Measurements from ENCODE around the gene NFIB. TPM values are rescaled to one million over a fixed set of nuclear protein-coding genes. Genes with fewer than 3 reads are reported as not detected.

The NFIB gene
- total RNA-seq, 1 donor from 2014 or later: 119 TPM

DNA sequence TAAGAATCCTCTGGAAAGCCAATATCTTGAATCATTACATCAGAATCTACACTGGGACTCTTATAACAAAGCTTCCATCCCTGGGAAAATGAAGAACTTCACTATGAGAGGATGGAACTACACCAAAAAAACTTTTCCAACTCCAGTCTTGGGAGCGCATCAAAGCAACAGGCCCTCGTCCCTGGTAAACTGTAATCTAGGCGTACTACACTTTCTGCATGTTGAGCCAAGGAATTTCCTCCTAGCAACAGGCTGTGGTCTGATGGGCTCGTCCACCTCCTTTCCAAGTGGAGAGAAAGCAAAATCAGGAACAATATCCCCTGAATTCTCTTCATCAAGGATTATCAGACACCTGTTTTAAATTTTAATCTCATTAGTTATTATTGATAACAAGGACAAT lies 94.1 kb downstream of the NFIB start:
- DNase-seq (ENCODE audit: extremely low read depth, low read depth, low spot score): no peak

DNA sequence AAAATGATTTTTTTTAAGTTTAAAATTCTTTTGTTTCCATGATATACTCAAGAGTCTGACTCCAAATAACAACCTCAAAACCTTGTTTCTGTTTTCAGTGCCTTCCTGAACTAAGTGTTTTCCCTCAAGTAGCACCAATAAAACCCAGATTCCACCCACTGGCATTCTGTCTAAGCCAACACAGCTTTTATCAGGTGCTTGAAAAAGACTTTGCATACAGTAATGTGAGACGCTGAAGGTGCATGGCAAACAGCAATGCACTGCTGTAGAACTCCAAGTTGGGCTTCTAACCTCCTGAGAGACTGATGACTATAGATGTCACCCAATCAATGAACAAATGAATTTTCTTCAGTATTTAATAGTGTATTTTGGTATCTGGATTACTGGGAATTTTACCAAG lies 95.7 kb downstream of the NFIB start:
- no peak for DNase-seq (ENCODE audit: extremely low read depth, low read depth, low spot score)

DNA sequence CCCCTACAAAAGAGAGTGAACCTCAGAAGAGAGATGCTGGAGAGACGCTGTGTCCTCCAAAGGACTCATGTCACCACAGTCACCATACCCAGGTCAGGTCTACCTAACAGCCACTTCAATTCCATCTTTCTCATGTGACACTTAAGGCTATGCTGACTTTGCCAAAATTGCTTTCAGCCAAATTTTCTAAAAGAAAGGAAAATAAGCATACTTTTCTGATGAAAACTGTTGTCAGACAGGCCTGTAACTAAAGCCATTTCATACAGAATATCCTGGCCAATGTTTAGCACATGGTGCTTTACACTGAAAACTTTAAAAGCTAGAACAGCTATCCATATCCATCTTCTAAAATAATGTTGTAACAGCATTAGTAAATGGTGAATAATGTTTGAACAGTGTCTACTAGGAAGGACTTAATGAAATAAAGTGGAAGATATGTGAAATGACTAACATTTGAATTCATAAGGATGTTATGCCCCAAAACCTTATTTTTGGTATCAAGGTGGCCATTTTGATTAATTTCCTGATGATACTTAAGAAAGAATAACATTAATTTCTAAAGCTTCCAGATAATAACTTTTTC lies 97.2 kb downstream of the NFIB start:
- no peak for DNase-seq (ENCODE audit: extremely low read depth, low read depth, low spot score)

DNA sequence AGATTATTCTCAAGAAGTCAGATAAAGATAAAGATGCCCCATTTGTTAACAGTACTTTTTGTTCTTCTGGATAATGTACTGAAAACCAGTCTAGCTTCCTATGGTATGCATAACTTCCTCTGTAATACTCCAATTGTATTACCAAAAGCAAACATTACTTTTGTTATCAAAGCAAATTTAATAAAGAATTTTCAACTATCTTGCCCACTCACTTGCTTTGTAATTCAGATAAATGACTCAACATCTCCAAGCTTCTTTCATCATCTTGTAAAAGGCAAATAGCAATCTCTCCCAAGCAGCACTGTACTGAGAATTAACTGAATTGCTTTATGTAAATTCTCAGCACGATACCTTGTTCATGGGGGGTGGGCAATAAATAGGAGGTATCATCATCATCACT lies 98.3 kb downstream of the NFIB start:
- no peak for DNase-seq (ENCODE audit: extremely low read depth, low read depth, low spot score)

DNA sequence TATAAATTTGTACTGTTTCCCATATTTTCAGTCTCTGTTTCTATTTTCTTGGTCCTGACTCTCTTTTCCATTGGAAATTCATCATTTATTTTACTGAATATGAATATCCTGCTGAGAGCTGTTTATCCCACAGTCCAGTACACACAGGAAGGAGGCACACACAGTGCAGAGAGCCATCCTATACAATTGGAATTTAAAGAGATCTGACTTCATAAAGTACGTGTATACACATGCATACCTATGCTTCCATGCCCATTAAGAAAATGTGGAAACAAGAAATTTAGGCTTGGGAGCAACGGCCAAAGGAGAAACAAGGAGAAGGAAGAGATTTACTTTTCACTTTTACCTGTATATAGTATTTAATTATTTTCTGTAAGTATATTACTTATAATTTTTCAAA lies 99.2 kb downstream of the NFIB start:
- DNase-seq (ENCODE audit: extremely low read depth, low read depth, low spot score): no peak

DNA sequence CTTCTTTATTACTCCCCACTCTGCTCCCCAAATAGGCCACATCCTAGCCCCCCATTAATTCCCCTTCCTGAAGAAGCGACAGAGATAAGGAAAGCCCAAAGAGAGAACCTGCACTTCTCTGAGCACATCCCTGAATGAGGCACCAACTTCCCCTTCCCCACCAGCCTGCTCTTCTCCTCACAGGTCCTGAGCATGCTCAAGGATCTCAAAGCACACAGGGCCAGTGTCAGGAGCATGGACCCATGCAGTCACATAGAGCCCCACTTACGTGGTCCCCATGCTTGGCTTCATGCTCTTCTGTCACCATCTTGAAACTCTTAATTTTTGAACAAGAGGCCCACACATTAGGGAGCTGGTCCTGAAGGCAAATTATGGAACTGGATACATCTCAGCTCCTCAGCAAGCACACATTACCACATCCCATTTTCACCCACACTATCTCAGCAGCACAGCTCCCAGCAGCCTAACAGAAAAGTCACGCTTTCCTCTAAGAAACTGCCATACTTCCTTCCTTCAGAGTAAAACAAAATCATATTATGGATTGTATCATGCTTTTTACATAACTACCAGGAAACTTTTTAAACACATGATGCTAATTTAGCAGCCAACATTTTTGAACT lies 99.8 kb downstream of the NFIB start:
- no peak for DNase-seq (ENCODE audit: extremely low read depth, low read depth, low spot score)

DNA sequence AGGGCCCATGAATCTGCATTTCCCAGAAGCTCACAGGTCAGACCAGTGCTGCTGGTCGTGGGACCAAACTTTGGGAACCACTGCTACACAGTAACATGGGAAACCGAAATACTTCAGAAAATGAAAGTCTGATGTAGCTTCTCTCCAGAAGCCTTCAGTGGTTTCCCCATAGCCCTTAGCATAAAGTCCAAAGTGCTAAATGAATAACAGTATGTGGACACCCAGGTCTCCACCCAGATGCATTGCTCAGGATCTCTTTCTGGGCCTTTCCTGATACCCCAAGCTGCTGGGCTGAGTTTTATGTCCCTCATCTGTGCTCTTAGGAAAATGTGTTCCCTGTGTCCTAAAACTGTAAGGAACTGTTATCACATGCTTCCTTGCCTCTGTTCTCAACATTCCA lies 100.4 kb downstream of the NFIB start:
- DNase-seq (ENCODE audit: extremely low read depth, low read depth, low spot score): no peak

DNA sequence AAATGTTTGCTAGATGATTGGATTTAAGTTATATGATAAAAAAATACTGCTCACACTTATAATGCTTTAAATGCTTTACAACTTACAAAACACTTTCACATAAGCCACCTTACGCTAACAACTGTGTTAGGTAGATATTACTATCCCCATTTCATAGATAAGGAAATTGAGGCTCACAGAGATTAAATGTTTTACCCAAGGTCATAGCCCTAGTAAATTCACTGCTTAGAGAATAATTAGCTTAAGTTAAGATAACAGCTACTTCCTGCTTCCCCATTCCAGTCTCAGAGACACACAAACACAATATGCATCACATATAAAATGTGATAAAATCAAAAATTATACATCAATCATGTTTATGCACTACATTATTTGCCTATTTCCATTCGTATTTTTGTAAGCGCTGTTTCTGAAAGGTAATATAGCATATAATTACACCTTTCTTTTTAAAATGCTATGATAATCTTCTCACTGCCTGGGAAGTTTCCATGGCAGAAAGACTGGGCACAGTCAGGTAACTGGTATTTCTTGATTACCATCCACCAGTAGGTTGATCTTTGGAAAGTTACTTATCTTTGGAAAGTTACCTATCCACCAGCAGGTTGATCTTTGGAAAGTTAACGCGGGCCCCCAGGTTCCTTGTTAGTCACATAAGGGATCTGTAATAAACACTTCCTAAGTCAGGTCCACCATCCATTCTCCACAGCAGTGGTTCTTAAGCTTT lies 101.1 kb downstream of the NFIB start:
- no peak for DNase-seq (ENCODE audit: extremely low read depth, low read depth, low spot score)

DNA sequence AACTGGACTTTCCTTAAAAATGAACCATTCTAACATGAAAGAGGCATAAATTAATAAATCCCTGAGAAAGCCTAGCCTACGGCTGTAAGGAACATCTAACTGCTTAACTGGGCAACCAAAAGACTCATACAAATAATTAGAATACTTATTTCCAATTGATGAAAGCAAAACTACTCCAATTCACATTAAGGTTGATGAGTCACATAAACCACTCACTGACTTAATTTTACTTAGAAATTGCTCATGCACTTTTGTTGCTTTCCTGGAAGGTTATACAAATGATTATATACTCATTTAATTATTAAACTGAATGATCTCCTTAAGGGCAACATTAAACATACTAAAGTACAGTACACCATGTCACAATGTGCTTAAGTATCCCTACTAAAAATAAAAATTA lies 101.9 kb downstream of the NFIB start:
- DNase-seq (ENCODE audit: extremely low read depth, low read depth, low spot score): no peak

DNA sequence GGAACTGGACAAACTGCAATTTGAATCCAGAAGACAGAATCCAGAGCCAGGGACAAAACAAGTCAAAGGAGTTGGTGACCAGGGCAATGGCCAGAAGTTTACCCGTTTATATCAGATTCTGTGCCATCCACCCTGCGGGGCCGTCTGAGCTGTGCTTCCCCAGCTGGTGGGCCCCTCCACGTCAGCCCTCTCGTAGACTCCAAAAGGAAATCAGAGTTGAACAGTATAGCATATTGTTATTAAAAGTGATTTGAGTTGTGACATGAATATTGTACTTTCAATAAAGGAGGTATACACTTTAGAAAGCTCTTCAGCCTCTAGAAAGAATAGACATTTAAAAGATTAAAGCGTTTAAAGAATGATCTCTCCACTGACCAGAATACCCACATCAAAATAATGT lies 102.4 kb downstream of the NFIB start:
- DNase-seq (ENCODE audit: extremely low read depth, low read depth, low spot score): no peak

DNA sequence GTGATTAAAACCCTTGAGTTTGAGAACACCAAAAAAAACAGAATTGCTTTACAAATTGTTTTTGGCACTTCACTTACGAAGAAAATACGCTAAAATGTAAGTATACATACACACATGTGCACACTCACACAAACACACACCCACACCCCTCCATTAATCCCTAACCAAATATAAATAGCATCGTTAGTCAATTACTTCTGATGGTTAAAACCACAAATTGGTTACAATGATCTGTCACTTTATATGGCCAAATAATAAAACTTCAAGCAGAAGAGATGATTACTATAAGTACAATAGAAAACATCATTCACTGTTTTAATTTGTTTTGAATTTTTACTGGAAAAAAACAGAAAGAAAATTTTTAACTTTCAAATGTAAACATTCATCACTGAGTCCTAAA lies 103.5 kb downstream of the NFIB start:
- no peak for DNase-seq (ENCODE audit: extremely low read depth, low read depth, low spot score)

DNA sequence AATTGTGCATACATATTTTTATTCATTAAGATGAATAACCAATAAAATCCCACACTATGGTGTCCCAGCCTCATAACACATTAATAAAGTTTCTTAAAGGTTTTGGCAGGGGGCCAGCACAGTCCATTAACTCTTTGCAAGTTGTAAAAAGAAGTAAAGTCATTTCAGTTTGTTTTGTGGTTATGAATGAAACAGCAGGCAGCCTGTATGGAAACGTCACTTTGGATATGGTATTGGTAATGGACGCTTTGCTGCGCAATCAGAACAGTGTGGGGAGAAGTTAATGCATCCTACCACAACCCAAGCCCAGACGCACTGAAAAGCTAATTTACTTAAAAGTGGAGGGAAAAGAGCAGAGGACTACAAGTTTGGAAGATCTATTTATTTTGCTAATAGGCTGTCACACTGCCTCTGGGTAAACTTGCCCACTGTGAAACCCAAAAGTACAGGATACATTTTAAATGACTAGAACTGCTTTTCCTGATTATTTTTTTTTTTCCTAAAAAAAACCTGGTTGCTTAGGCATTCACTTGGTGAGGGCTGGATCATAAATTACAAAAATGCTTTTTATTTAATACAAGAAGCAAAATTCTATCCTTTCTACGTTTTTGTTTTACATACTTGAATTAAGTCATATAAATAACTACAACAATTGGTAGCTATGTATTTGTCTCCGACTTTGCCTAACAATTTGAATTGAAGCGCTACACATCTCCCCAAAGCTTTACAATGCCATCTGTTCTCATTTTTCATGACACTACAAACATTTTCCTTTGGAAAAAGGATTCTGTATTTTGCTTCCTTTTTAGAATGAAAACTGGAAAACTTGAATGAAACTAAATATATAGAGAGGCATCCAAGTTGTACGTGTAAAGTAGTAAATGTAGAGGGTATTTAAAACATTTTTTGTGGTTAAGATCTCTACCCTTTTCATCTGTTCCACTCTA lies 104.3 kb downstream of the NFIB start:
- DNase-seq (ENCODE audit: extremely low read depth, low read depth, low spot score): no peak

DNA sequence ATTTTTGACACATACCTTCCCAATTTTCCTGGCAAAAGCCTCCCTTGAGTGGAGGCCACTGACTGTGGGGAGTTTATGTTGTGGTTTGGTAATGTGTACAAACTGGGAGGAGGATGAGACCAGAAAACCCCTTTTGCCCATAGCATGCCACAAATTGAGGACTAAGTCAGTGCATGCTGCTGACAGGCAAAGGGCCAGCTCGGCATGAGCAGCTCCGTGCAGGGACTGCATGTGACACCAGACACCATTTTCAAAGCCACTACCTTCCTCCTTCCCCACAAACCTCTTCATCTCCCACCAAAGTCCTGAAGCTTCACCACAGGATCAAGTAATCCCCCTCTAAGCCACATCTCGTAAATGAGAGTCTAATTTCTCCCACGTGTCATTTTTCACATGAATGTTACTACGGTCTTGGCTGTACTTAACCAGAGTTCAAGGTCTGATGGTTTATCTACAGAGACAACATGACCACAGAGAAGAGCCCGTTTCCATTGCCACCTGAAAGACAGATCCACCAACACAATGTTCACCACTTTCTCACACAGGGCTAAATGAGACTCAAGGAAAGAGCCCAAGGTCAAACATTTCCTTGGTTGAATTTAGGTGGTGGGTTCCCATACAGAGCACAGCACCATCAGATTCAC lies 106.5 kb downstream of the NFIB start:
- no peak for DNase-seq (ENCODE audit: extremely low read depth, low read depth, low spot score)

DNA sequence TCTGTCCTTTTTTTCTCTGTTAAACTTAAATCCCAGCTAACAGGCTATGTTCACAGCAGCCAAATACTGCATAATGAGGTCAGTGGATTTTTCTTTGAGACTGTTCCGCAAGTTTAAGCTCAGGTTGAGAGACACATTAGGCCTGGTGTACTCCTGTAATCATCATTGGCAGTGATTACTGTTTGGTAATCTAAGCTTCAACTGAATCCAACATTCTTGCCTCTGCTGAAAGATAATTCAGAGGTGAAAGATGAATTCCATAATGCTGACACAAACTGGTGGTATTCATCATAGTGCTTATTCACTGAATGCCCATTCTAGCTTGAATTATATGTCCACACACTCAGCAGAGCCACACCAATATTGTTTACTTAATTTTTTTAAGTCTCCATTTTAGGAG lies 108.5 kb downstream of the NFIB start:
- DNase-seq (ENCODE audit: extremely low read depth, low read depth, low spot score): no peak

DNA sequence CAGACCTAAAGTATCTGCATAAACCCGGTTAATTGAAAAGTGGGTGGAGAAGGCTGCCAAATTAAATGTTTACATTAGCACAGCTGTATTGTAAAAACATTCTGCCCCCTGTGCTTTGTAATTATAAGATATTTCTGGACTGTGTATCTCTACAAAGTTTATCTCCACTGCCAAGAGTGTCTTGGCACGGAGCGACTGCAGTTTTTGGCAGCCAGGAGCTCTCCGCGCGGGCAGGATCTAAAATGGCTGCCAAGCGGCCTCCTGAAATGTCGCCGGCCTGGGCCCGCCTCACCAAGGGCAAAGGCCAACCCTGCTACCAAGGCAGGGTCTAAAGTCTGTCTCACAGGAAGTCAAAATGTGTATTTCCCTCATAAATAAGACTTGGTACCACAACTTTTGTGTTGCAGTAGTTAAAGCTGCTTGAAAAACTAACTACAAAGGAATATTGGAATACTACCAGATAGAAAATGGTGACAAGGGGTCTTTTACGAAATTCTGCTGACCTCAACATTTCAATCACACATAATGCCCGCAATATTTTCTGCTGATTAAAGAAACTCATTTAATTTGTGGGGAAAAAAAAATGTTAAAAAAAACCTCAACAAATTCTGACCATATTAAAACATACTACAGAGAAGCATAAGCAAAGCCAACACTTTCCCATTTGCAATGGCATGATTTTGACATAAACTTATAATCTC lies 110.4 kb downstream of the NFIB start:
- DNase-seq (ENCODE audit: extremely low read depth, low read depth, low spot score): no peak

DNA sequence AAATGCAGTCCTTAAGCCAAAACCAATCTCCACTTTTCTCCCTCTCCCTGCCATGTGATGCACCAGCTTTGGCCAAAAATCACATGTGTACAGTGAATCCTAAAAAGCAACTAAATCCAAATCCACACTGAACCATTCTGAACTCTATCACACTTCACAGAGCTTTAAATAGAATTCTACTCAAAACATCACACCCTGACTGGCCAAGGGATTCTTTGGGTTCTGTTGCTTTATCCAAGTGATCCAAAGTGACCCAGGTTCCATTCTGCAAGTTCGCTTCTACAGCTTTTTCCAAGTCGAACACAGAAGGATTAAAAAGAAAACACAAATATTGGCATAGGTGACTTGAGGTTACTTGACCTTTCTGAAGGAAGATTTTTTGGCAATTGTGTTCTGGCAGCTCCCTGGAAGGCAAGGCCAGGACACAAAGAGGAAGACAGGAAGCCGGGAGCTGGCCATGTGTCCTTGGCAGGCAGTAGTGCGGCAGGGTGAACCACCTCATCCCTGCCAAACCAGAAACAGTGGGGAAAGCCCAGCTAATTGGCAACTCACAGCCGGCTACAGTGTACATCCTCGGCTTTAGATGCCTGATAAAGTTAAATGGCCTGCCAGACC lies 115.0 kb downstream of the NFIB start:
- DNase-seq (ENCODE audit: extremely low read depth, low read depth, low spot score): no peak

DNA sequence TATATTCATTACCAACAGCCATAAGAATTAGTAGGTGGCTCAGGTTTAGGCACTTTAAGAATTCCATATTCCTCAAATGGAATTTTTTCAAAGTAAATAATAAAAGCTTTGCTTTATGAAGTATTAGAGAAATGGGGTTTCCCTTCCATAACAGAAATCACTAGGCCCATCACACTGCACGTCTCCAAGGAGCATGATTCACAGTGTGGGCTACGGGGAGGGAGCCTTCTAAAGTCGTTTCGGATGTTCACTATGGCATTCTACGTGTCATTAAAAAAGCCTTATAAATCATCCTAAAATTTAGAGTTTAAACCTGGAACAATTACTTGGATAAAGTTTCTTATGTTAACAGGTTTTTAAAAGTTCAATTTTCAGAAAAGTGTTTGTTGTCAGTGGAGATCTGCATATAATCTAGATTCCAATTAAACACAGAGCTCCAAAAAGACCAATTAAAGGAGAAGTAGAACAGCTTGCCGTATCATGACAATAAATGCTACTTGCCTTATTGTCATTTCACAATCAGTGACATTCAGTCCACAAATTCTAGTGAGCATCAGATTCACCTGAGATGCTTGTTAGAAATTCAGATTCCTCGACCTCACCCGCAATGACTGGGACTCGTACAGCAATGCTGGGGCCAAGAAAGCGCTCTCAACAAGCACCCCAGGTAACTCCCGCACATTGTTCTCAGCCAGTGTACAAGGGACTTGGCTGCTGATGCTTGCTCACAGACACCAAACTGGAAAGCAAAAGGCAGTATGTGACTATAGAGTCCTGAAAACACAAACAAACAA lies 115.7 kb downstream of the NFIB start:
- DNase-seq (ENCODE audit: extremely low read depth, low read depth, low spot score): no peak

DNA sequence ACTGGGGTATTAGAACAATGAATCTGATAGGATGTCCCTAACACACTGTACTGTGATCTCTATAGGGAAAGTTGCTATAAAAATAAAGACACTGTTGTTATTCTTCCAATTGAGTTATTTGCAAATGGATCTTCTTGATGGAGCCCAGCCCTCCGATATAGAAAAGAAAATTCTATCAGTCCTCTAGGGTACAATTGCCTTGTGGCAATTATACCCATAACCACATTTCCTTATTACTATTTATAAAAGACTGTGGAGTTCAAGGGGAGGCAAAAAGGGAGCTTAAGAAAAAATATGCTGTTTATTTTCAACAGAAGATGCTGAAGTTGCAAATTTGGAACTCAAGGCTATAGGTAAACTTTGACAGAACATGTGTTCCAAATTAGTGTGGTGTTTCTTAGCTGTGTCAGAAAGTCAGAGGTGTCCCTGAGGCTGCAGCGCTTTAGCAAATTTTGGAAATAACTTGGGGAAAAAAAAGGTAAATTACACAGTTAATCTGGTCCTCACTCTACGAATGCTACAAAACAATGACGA lies 116.5 kb downstream of the NFIB start:
- DNase-seq (ENCODE audit: extremely low read depth, low read depth, low spot score): no peak

All from glomerular endothelial cell (primary cell).